ENCODE data around the gene KCNF1. TPM values are rescaled to one million over a fixed set of nuclear protein-coding genes. Genes with fewer than 3 reads are reported as not detected.
"Not testable (repeated sequence)": the region's sequence is repeated elsewhere in the genome, so short reads cannot be mapped to it uniquely, and the experiment has no call there.

Gene KCNF1
- total RNA-seq, 1 experiment from 2014 or later: not detected

- DNase-seq (ENCODE audit: low read depth): no peak
Measured at GRCh38 chr2:10944799-10945198, 33.1 kb downstream of the KCNF1 start.

DNA sequence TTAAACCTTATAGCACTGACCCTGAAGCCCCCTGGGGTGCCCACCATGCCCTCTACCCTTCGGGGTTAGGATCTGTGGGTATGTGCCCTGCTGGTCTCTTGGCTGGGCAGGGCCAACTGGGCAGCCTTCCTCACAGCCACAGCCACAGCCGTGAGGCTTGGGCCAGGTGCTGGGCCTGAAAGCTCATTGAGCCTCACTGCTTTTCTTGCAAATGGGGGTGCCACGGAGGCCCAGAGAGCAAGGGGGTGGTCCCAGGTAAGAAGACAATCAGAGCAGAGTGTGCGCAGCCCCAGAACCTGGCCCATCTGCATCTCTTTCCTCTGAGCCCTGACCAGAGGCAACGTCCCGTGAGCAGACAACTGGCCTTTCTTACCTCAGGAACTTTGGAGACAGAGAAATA lies 34.7 kb downstream of the KCNF1 start:
- no peak for DNase-seq (ENCODE audit: low read depth)

GRCh38 chr2:10947005-10947440 lies 35.3 kb downstream of the KCNF1 start:
- DNase-seq (ENCODE audit: low read depth): peak; percentile 40

DNA sequence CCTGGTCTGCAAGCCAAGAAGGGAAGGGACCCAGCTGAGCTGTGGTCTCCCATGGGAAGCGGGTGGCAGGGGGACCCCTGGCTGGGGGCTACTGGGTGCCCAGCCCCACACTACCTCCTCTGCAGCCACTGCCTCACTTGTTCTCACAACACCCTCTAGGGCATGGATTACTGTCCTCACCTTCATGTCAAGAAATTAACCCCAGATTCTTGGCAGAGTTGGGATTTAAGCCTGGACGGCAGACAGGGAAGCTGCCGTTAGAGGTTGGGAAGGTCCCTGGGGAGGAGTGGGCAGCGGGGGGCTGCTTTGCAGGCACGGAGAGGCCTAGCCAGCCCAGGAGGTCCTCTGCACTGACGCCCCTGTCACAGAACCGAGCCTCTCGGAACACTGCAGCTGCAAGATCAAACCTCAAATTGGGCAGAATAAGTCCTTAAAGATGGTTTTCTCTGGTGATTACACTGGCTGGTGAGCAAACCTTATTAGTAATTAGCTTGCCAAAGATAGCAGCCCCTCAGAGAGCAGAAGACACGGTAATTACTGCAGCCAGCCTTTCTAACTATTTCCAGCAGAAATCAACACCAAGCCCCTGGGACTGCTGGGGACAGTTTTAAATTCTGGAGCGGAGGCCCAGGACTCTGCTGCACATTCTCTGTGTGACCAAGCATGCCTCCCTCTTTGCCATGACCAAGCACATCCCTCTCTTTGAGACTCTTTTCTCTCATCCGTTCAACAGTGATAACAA lies 35.9 kb downstream of the KCNF1 start:
- no peak for DNase-seq (ENCODE audit: low read depth)

DNA sequence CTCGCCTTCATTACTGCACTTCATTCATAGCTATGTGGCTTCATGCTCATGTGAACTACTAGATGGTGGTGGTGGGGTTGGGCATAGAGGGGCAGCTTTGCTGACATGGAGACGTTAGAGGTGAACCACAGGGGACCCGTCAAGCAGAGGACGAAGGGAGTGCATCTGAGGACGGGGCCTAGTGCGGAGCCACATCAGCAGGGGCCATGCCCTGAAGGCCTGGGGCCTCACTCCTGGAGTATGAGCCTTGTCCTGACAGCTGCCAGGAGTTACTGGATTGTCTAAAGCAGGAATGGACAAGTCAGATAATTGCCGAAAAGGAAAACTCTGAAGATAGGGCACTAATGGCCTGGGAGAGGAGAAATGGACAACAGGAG lies 36.4 kb downstream of the KCNF1 start:
- DNase-seq (ENCODE audit: low read depth): no peak

DNA sequence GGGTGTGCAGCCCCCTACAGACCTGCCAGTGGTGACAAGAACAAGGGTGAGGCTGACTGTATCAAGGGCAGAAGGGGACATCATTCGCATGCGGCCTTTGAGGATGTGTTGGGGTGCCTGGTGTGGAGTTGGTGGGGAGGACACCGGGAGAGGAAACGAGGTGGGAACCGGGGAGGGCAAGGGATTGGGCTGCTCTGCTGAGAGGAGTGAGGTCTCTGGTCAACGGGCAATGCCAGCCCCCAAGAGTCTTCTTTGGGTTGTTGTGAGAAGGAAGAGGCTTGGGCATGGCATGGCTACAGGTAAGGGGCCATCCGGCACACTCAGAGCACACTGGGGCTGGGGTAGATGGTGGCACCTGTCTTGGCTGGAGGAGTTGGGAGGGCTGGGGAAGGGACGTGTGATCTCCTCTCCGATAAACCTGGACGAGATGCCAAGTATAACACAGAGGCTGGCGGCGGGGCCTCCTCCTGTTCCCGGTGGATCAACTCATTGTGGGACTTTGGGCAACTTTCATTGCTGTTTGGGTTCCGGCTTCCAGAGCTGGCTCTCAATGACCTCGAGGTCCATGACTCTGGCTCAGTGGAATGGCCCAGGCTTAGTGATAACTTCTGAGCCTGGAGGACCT lies 37.0 kb downstream of the KCNF1 start:
- DNase-seq (ENCODE audit: low read depth): no peak

GRCh38 chr2:10949835-10950234 lies 38.1 kb downstream of the KCNF1 start:
- DNase-seq (ENCODE audit: low read depth): no peak

GRCh38 chr2:10951558-10952414 lies 40.1 kb downstream of the KCNF1 start:
- no peak for DNase-seq (ENCODE audit: low read depth)

DNA sequence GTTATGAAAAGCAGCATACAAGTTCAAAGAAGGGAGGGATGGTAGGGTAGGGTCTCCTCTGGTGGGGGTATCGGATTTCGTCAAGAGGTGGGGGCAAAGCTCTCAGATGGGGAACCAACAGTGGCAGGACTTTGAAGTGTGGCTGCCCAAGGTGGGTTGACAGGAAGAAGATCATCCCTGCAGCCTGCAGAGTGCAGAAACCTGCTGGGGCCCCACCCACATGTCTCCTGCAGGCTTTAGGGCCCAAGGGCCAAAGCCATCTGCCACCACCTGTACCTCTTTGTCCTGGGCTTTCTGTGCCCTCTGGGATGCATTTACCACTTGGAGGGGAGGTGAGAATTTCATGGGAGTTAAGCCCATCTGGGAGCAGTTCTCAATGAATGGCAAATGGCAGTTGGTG lies 42.7 kb downstream of the KCNF1 start:
- no peak for DNase-seq (ENCODE audit: low read depth)

DNA sequence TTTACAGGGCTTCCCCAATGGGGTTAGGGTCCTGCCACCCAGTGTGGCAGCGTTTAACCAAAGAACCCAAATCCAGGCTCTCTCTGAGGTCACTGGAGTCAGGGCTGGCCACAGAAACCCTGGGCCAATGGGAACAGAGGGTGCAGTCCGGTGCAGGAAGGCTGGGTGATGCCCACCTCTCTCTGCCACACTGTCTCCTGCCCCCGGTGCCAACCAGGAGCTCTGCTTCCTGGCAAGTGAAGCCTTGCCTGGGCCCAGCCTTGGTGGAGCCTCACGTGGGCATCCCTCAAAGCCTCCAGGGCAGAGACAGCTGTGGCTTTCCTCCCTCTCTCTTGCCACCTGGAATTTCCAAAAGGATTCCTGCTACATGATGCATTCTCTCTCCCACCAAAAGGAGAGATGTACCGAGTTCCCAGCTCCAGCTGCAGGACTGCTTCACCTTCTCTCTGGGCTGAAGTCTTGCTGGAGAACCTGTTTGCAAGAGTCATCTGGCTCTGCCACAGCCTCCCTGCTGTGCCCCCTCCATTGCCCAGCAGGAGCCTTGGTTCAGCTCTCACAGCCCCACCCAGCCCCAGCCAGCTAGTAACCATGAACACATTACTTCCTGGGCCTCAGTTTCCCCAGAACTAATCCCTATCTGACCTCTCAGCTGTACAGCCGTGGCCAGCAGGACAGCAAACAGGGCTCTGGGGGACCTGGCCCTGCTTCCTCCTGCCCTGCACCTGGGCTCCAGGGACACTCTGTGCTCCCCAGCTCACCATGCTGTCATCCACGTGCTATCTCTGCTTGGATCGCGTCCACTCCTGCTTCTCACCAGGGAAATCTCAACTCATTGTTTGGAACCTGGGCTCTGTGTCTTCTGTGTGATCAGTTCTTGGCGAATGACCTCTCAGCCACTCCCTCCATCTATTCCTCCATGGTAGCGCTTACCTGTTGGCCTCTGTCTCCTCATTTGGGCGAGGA lies 43.4 kb downstream of the KCNF1 start:
- peak; percentile 45 for DNase-seq (ENCODE audit: low read depth)

DNA sequence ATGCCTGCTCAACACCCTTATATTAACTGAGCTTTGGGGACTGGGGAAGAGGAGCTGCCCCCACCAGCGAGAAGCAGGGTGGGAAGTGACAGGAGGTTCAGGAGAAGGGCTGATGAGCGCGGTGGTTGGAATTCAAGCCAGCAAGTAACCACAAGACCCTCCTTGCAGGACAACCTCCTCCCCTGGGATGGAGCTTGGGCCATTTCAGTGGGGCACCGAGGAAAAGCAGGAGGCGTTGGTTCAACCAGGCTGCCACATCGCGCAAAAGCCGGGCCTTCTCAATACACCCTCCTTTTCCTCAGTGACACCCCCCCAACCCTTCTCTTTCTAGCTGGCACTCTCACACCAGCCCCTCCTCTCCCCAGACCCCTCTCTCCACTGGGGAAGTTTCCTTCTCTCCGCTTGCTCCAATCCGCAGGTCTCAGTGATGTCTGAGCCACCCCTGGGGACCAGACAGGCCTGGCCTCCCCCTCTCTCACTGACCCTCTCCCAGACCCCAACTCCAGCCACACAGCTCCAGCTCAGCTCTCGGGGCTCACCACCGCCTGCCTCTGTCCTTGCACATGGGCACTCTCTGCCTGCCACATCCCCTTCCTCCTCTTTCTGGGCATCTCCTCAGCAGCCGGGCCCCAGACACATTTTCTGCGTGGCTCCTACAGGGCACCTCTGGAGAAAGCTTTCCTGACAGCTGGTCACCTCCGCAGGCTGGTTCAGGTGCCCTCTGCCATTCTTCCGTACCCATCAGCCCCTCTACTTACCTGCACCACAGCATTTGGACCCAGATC lies 44.5 kb downstream of the KCNF1 start:
- no peak for DNase-seq (ENCODE audit: low read depth)

- no peak for DNase-seq (ENCODE audit: low read depth)
Measured at GRCh38 chr2:10957391-10957790, 45.7 kb downstream of the KCNF1 start.

GRCh38 chr2:10958452-10958851 lies 46.7 kb downstream of the KCNF1 start:
- not testable (repeated sequence) for DNase-seq (ENCODE audit: low read depth)

- DNase-seq (ENCODE audit: low read depth): no peak
Measured at GRCh38 chr2:10960606-10961489, 49.1 kb downstream of the KCNF1 start.

DNA sequence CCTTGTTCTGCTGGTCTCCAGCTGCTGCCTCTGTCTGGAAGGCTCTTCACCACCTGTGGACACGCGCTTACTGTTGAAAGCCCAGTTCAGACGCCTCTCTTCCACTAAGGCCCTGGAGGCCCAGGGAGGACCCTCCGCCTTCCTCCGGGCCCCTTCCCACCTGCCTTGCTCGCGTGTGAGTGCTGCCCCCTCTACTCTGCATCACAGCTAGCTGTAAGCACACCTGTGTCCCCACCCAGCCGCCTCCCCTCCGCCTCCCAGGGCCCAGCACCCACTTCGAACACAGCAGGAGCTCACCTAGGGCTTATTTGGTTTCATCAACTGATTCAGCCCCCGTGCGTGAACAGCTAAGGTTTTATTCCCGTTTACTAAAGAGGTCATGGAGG lies 49.7 kb downstream of the KCNF1 start:
- DNase-seq (ENCODE audit: low read depth): no peak

DNA sequence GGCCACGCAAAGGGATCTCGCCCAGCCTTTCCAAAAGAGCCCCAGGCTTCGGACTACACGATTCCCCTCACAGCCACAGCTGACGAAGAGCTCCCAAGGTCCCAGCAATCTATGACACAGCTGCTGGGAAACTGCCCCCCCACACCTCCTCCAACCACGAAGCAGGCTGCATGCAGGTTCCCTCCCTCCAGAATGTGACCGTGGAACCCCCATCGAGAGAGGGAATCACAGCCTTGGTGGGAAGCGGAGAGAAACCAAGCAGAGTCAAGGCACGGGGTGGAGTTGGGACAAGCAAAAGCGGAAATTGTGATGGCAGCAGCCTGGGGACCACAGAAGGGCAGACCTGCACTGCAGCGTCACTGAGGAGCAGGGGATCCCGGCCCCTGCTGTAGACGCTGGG lies 50.3 kb downstream of the KCNF1 start:
- no peak for DNase-seq (ENCODE audit: low read depth)

DNA sequence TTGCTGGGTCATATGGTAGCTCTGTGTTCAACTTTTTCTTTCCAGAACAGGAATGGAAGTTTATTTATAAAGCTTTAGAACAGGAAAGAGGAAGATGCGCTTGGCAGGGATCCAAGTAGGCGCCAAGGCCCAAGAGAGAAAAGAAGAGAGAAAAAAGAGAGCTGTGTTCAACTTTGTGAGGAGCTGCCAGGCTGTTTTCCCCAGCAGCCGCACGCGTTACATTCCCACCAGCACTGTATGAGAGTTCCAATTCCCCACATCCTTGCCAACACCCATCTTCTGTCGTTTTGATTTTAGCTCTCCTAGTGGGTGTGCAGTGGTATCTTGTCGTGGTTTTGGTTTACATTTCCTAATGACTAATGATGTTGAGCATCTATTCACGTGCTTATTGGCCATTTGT lies 51.4 kb downstream of the KCNF1 start:
- DNase-seq (ENCODE audit: low read depth): peak; percentile 54

Data from RPMI7951 (cell line).